Neural cell (in vitro differentiated cells): ENCODE measurements around the gene CNGA3. TPM values are rescaled to one million over a fixed set of nuclear protein-coding genes. Genes with fewer than 3 reads are reported as not detected.

Experiments
- H2AFZ ChIP-seq: fragments of 200-600, 300-800 bp; sonication (generic), shearing (Covaris generic); 2 replicates; pipeline ENCODE4 v1.6.0; 2014; ENCODE audit warnings: low read depth, mild to moderate bottlenecking, antibody characterized with exemption, low read length, moderate library complexity
- H3F3A ChIP-seq: fragments of 200-600 bp; shearing (Covaris generic); 2 replicates; pipeline ENCODE4 v1.6.1; 2016; ENCODE audit warnings: mild to moderate bottlenecking, moderate library complexity, mixed read lengths, antibody characterized with exemption, low read length; ENCODE audit not compliant: insufficient read depth, poor library complexity, severe bottlenecking
- H3K27ac ChIP-seq: fragments of 200-600, 300-800 bp; sonication (generic), shearing (Covaris generic); 2 replicates; pipeline ENCODE4 v1.5.1; 2014; ENCODE audit warnings: mild to moderate bottlenecking, low read length, moderate library complexity
- H3K27me3 ChIP-seq: fragments of 300-800, 200-600 bp; sonication (generic), shearing (Covaris generic); 2 replicates; pipeline ENCODE4 v1.6.0; 2014; ENCODE audit warnings: mild to moderate bottlenecking, low read depth, low read length, moderate library complexity; ENCODE audit not compliant: insufficient read depth
- H3K36me3 ChIP-seq: fragments of 300-800, 200-600 bp; sonication (generic), shearing (Covaris generic); 2 replicates; pipeline ENCODE4 v1.5.1; 2014; ENCODE audit warnings: mild to moderate bottlenecking, antibody characterized with exemption, low read length, moderate library complexity; ENCODE audit not compliant: insufficient read depth
- H3K4me2 ChIP-seq: fragments of 300-800, 200-600 bp; sonication (generic), shearing (Covaris generic); 2 replicates; pipeline ENCODE4 v1.6.0; 2014; ENCODE audit warnings: mild to moderate bottlenecking, low read length
- H3K4me3 ChIP-seq: fragments of 300-800, 200-600 bp; sonication (generic), shearing (Covaris generic); 2 replicates; pipeline ENCODE4 v1.5.1; 2014; ENCODE audit warnings: mild to moderate bottlenecking, low read length, moderate library complexity
- H3K79me2 ChIP-seq: fragments of 200-600 bp; shearing (Covaris generic); replicated peaks from 2 replicates; pipeline ENCODE4 v1.6.0; 2014; ENCODE audit warnings: mild to moderate bottlenecking, low read length, moderate library complexity; ENCODE audit not compliant: insufficient read depth
- H3K9ac ChIP-seq: fragments of 300-800, 200-600 bp; sonication (generic), shearing (Covaris generic); 2 replicates; pipeline ENCODE4 v1.6.1; 2016; ENCODE audit warnings: mild to moderate bottlenecking, low read length, mixed read lengths
- H3K9me2 ChIP-seq: fragments of 200-600 bp; shearing (Covaris generic); 2 replicates; pipeline ENCODE4 v1.6.1; 2016; ENCODE audit warnings: mild to moderate bottlenecking, low read length, mixed read lengths; ENCODE audit not compliant: insufficient read depth
- H3K9me3 ChIP-seq: fragments of 200-600, 300-800 bp; sonication (generic), shearing (Covaris generic); 2 replicates; pipeline ENCODE4 v1.6.1; 2016; ENCODE audit warnings: mild to moderate bottlenecking, mixed run types, low read length, moderate library complexity, mixed read lengths
- H4K20me1 ChIP-seq: fragments of 200-600 bp; shearing (Covaris generic); 2 replicates; pipeline ENCODE4 v1.6.1; 2016; ENCODE audit warnings: mild to moderate bottlenecking, mixed run types; ENCODE audit not compliant: insufficient read depth
- CTCF ChIP-seq: fragments of 450-650 bp; IDR thresholded peaks from 2 replicates; pipeline ENCODE4 v1.5.1; 2014; ENCODE audit warnings: antibody characterized with exemption, mild to moderate bottlenecking, moderate library complexity; ENCODE audit not compliant: poor library complexity, severe bottlenecking
- EP300 ChIP-seq: fragments of 450-650 bp; conservative IDR thresholded peaks from 2 replicates; pipeline ENCODE4 v1.6.1; 2014; ENCODE audit warnings: antibody characterized with exemption, mild to moderate bottlenecking, moderate library complexity; ENCODE audit not compliant: poor library complexity, severe bottlenecking
- EZH2 ChIP-seq: fragments of 200-600, 300-800 bp; shearing (Covaris generic), sonication (generic); IDR thresholded peaks from 2 replicates; pipeline ENCODE4 v1.6.1; 2014; ENCODE audit warnings: antibody characterized with exemption, low read length, borderline replicate concordance, mild to moderate bottlenecking; ENCODE audit not compliant: insufficient read depth, poor library complexity, severe bottlenecking
- MXI1 ChIP-seq: fragments of 450-650 bp; conservative IDR thresholded peaks from 2 replicates; pipeline ENCODE4 v1.6.1; 2014; ENCODE audit warnings: antibody characterized with exemption, mild to moderate bottlenecking; ENCODE audit not compliant: poor library complexity, severe bottlenecking
- POLR2AphosphoS5 ChIP-seq: IDR thresholded peaks from 2 replicates; pipeline ENCODE4 v1.6.1; 2012
- RAD21 ChIP-seq: fragments of 450-650 bp; conservative IDR thresholded peaks from 2 replicates; pipeline ENCODE4 v1.6.1; 2014; ENCODE audit warnings: antibody characterized with exemption, mild to moderate bottlenecking, moderate library complexity
- REST ChIP-seq: IDR thresholded peaks from 2 replicates; pipeline ENCODE4 v1.6.1; 2012; ENCODE audit warnings: borderline replicate concordance
- TAF1 ChIP-seq: IDR thresholded peaks from 2 replicates; pipeline ENCODE4 v1.6.1; 2012; ENCODE audit warnings: low read depth
- polyA plus RNA-seq: library from polyadenylated mRNA; depleted of rRNA; stranded (reverse); fragments of >200 nt; gene quantifications from 2 replicates; pipeline ENCODE4 v1.2.3, GENCODE V29; 2014

CNGA3 gene
- polyA plus RNA-seq, 1 donor from 2014 or later, result 0.64 TPM

- H3K27me3 ChIP-seq, result no peaks in the 10 kb centered on the region
- no peak overlapping the region for H3K4me2 ChIP-seq
- no peak overlapping the region for H3K9ac ChIP-seq
- no peaks in the 10 kb centered on the region for H3K9me2 ChIP-seq
- no peaks in the 10 kb centered on the region for H4K20me1 ChIP-seq
- TF ChIP-seq TAF1 (no peak), RAD21 (no peak)
- H3K79me2 ChIP-seq, result peaks cover 18% of the 10 kb centered on the region
- no peak overlapping the region for H2AFZ ChIP-seq
- H3F3A ChIP-seq, result no peaks in the 10 kb centered on the region
- peaks cover 3% of the 10 kb centered on the region for H3K9me3 ChIP-seq
- H3K4me3 ChIP-seq, result no peak overlapping the region
- H3K36me3 ChIP-seq, result no peaks in the 10 kb centered on the region
- no peak overlapping the region for H3K27ac ChIP-seq
Observed at GRCh38 chr2:98441706-98442450, 95.6 kb downstream of the CNGA3 start.

DNA sequence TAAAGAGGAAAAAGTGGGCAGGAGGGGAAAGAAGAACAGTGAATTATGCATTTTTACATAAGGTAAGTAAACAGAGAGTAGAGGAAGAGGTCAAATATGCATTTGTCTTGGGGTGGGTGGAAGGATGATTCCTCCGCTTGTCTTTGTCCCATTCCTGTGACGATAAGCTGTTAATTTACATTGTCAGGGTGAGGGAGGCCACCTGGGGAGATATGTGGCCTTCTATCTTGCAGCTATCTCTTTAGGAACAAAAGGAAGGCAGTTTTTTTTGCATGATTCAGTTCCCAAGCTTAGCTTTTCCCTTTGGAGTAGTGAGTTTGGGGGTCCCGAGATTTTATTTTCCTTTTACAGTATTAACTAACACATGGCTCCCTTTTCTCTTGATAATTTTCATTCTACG lies 96.2 kb downstream of the CNGA3 start:
- Histone ChIP-seq H3K27ac (no peak overlapping the region), H2AFZ (no peak overlapping the region), H3K9me3 (peaks cover 3% of the 10 kb centered on the region), H3K9ac (no peak overlapping the region), H3K36me3 (no peaks in the 10 kb centered on the region), H3K27me3 (no peaks in the 10 kb centered on the region), H4K20me1 (no peaks in the 10 kb centered on the region), H3K79me2 (peaks cover 24% of the 10 kb centered on the region), H3K4me2 (no peak overlapping the region), H3F3A (no peaks in the 10 kb centered on the region), H3K9me2 (no peaks in the 10 kb centered on the region), H3K4me3 (no peak overlapping the region)
- no peak for TF ChIP-seq MXI1
- TF ChIP-seq REST, result no peak
- no peak for TF ChIP-seq EP300

- TF ChIP-seq TAF1 (no peak), RAD21 (peak; percentile 35), POLR2AphosphoS5 (peak; percentile 85), REST (no peak), CTCF (peak; percentile 49), EZH2 (no peak), MXI1 (peak; percentile 76)
- Histone ChIP-seq H3K9ac (peak within 1 kb of the TSS; percentile 81), H3K9me3 (peaks cover 3% of the 10 kb centered on the region), H3K4me2 (peak within 1 kb of the TSS; percentile 68), H3K27me3 (no peaks in the 10 kb centered on the region), H3K4me3 (peak within 1 kb of the TSS; percentile 85), H3K36me3 (no peaks in the 10 kb centered on the region), H3K27ac (peak within 1 kb of the TSS; percentile 54), H2AFZ (peak within 1 kb of the TSS; percentile 62), H3K9me2 (no peaks in the 10 kb centered on the region), H3F3A (no peaks in the 10 kb centered on the region), H3K79me2 (peaks cover 42% of the 10 kb centered on the region), H4K20me1 (no peaks in the 10 kb centered on the region)
Observed at GRCh38 chr2:98444436-98445176, 98.3 kb downstream of the CNGA3 start, which contains the start of gene INPP4A. INPP4A (plus strand) TSS chr2:98444858; CDS start chr2:98520049, 75,191 bp downstream.
